ENCODE measurements around the gene GFM2.
"Not testable (repeated sequence)": the region's sequence is repeated elsewhere in the genome, so short reads cannot be mapped to it uniquely, and the experiment has no call there.

GFM2 gene

GRCh38 chr5:74763504-74763903, 3.4 kb downstream of the GFM2 start:
- no peak overlapping the region for H3K4me3 Mint-ChIP-seq
- H3K4me1 Mint-ChIP-seq (ENCODE audit: low read depth) = peaks cover 30% of the 10 kb centered on the region

GRCh38 chr5:74762599-74762998, 4.3 kb downstream of the GFM2 start:
- Mint-ChIP-seq H3K9me3 (no peaks in the 10 kb centered on the region), H3K36me3 (ENCODE audit: low read depth) (peaks cover 47% of the 10 kb centered on the region), H3K4me1 (ENCODE audit: low read depth) (peaks cover 22% of the 10 kb centered on the region), H3K4me3 (no peak overlapping the region), H3K27ac (no peak overlapping the region), H3K27me3 (no peaks in the 10 kb centered on the region)
- intact Hi-C loops (cut with micrococcal nuclease) = loop anchor here (10.0 kb wide), 1 partner anchor 582 kb away; no protein-coding TSS in a partner anchor

More at GRCh38 chr5:74763504-74763903, 3.4 kb downstream of the GFM2 start:
- Mint-ChIP-seq H3K9me3 (no peaks in the 10 kb centered on the region), H3K27me3 (no peaks in the 10 kb centered on the region), H3K36me3 (ENCODE audit: low read depth) (peaks cover 42% of the 10 kb centered on the region), H3K27ac (no peak overlapping the region)
- intact Hi-C loops (cut with micrococcal nuclease) = loop anchor here (10.0 kb wide), 1 partner anchor 581 kb away; no protein-coding TSS in a partner anchor

- H3K4me1 Mint-ChIP-seq (ENCODE audit: low read depth) = peaks cover 22% of the 10 kb centered on the region
- H3K4me3 Mint-ChIP-seq = no peak overlapping the region
- peaks cover 5% of the 10 kb centered on the region for H3K9me3 Mint-ChIP-seq
- intact Hi-C loops (cut with micrococcal nuclease) = loop anchor here (10.0 kb wide), 1 partner anchor 584 kb away; no protein-coding TSS in a partner anchor
- no peak overlapping the region for H3K27ac Mint-ChIP-seq
- no peaks in the 10 kb centered on the region for H3K27me3 Mint-ChIP-seq
- peaks cover 48% of the 10 kb centered on the region for H3K36me3 Mint-ChIP-seq (ENCODE audit: low read depth)
These were observed 5.7 kb downstream of the GFM2 start for GRCh38 chr5:74761241-74761640.

GRCh38 chr5:74748742-74749141, 18.2 kb downstream of the GFM2 start:
- not testable (repeated sequence) for H3K9me3 Mint-ChIP-seq; H3K27ac Mint-ChIP-seq; H3K27me3 Mint-ChIP-seq; H3K4me1 Mint-ChIP-seq (ENCODE audit: low read depth); H3K4me3 Mint-ChIP-seq
- H3K36me3 Mint-ChIP-seq (ENCODE audit: low read depth) = peaks cover 87% of the 10 kb centered on the region
- intact Hi-C loops (cut with micrococcal nuclease) = loop anchor here (10.0 kb wide), 1 partner anchor 54 kb away; no protein-coding TSS in a partner anchor

- no peak overlapping the region for H3K4me3 Mint-ChIP-seq
- intact Hi-C loops (cut with micrococcal nuclease) = no loop called here
- H3K27ac Mint-ChIP-seq = no peak overlapping the region
- peaks cover 64% of the 10 kb centered on the region for H3K36me3 Mint-ChIP-seq (ENCODE audit: low read depth)
- H3K27me3 Mint-ChIP-seq = no peaks in the 10 kb centered on the region
- H3K9me3 Mint-ChIP-seq = no peaks in the 10 kb centered on the region
- no peaks in the 10 kb centered on the region for H3K4me1 Mint-ChIP-seq (ENCODE audit: low read depth)
These were observed 28.5 kb downstream of the GFM2 start for GRCh38 chr5:74738406-74738805.

GRCh38 chr5:74736759-74737158, 30.2 kb downstream of the GFM2 start:
- no peaks in the 10 kb centered on the region for H3K9me3 Mint-ChIP-seq

GRCh38 chr5:74725331-74725730, 41.6 kb downstream of the GFM2 start:
- Mint-ChIP-seq H3K9me3 (no peaks in the 10 kb centered on the region), H3K4me1 (ENCODE audit: low read depth) (no peaks in the 10 kb centered on the region), H3K27me3 (no peaks in the 10 kb centered on the region), H3K27ac (no peak overlapping the region), H3K4me3 (no peak overlapping the region), H3K36me3 (ENCODE audit: low read depth) (peaks cover 83% of the 10 kb centered on the region)
- intact Hi-C loops (cut with micrococcal nuclease) = no loop called here

More at GRCh38 chr5:74736759-74737158, 30.2 kb downstream of the GFM2 start:
- no peak overlapping the region for H3K27ac Mint-ChIP-seq
- peaks cover 69% of the 10 kb centered on the region for H3K36me3 Mint-ChIP-seq (ENCODE audit: low read depth)
- no peak overlapping the region for H3K4me3 Mint-ChIP-seq
- no peaks in the 10 kb centered on the region for H3K4me1 Mint-ChIP-seq (ENCODE audit: low read depth)
- intact Hi-C loops (cut with micrococcal nuclease) = no loop called here
- no peaks in the 10 kb centered on the region for H3K27me3 Mint-ChIP-seq

- Mint-ChIP-seq H3K36me3 (ENCODE audit: low read depth) (peaks cover 76% of the 10 kb centered on the region), H3K9me3 (no peaks in the 10 kb centered on the region), H3K4me1 (ENCODE audit: low read depth) (no peaks in the 10 kb centered on the region), H3K27me3 (no peaks in the 10 kb centered on the region), H3K27ac (no peak overlapping the region), H3K4me3 (no peak overlapping the region)
- intact Hi-C loops (cut with micrococcal nuclease) = no loop called here
These were observed 44.6 kb downstream of the GFM2 start for GRCh38 chr5:74722271-74722670.

- intact Hi-C loops (cut with micrococcal nuclease) = no loop called here
- peaks cover 81% of the 10 kb centered on the region for H3K36me3 Mint-ChIP-seq (ENCODE audit: low read depth)
- H3K9me3 Mint-ChIP-seq = no peaks in the 10 kb centered on the region
- H3K4me3 Mint-ChIP-seq = no peak overlapping the region
- no peak overlapping the region for H3K27ac Mint-ChIP-seq
- no peaks in the 10 kb centered on the region for H3K4me1 Mint-ChIP-seq (ENCODE audit: low read depth)
- H3K27me3 Mint-ChIP-seq = no peaks in the 10 kb centered on the region
These were observed 49.3 kb downstream of the GFM2 start for GRCh38 chr5:74717596-74717995.

GRCh38 chr5:74693191-74693590, 73.7 kb downstream of the GFM2 start:
- peak overlapping the region; percentile 54 for H3K27ac Mint-ChIP-seq
- H3K4me3 Mint-ChIP-seq = no peak overlapping the region
- H3K27me3 Mint-ChIP-seq = no peaks in the 10 kb centered on the region
- peaks cover 18% of the 10 kb centered on the region for H3K4me1 Mint-ChIP-seq (ENCODE audit: low read depth)
- intact Hi-C loops (cut with micrococcal nuclease) = loop anchor here (10.0 kb wide), 1 partner anchor 52 kb away; no protein-coding TSS in a partner anchor
- H3K9me3 Mint-ChIP-seq = no peaks in the 10 kb centered on the region
- H3K36me3 Mint-ChIP-seq (ENCODE audit: low read depth) = peaks cover 80% of the 10 kb centered on the region

GRCh38 chr5:74686962-74687751, 79.8 kb downstream of the GFM2 start:
- Mint-ChIP-seq H3K9me3 (no peaks in the 10 kb centered on the region), H3K27me3 (peaks cover 10% of the 10 kb centered on the region), H3K4me3 (no peak overlapping the region), H3K4me1 (ENCODE audit: low read depth) (peaks cover 34% of the 10 kb centered on the region), H3K36me3 (ENCODE audit: low read depth) (peaks cover 39% of the 10 kb centered on the region), H3K27ac (no peak overlapping the region)
- intact Hi-C loops (cut with micrococcal nuclease) = loop anchor here (10.0 kb wide), 1 partner anchor 358 kb away; no protein-coding TSS in a partner anchor

- intact Hi-C loops (cut with micrococcal nuclease) = loop anchor here (2.0 to 10.0 kb wide), 2 partner anchors 81 to 359 kb away; partner anchors contain the start of genes GFM2 and NSA2
- Mint-ChIP-seq H3K36me3 (ENCODE audit: low read depth) (peaks cover 37% of the 10 kb centered on the region), H3K4me1 (ENCODE audit: low read depth) (peaks cover 34% of the 10 kb centered on the region), H3K27ac (peak overlapping the region; percentile 89), H3K27me3 (peaks cover 14% of the 10 kb centered on the region), H3K9me3 (no peaks in the 10 kb centered on the region), H3K4me3 (peak overlapping the region; percentile 83)
These were observed 80.8 kb downstream of the GFM2 start for GRCh38 chr5:74685979-74686631.

- Mint-ChIP-seq H3K4me3 (peak within 1 kb of the TSS; percentile 83), H3K4me1 (ENCODE audit: low read depth) (peaks cover 37% of the 10 kb centered on the region)
- intact Hi-C loops (cut with micrococcal nuclease) = loop anchor here (2.0 to 10.0 kb wide), 2 partner anchors 82 to 360 kb away; partner anchors contain the start of genes GFM2 and NSA2
These were observed 81.7 kb downstream of the GFM2 start, which contains the start of gene HEXB for GRCh38 chr5:74684900-74685851. Gene HEXB (plus strand): TSS chr5:74685233. CDS start chr5:74685261, 28 bp downstream.

More at GRCh38 chr5:74684900-74685851, 81.7 kb downstream of the GFM2 start, which contains the start of gene HEXB:
- Mint-ChIP-seq H3K36me3 (ENCODE audit: low read depth) (peaks cover 27% of the 10 kb centered on the region), H3K27me3 (peaks cover 16% of the 10 kb centered on the region), H3K27ac (peak within 1 kb of the TSS; percentile 89), H3K9me3 (no peaks in the 10 kb centered on the region)

Data from dendritic cell treated with granulocyte-macrophage colony-stimulating factor and Interleukin-4, amounts not matched to agents 40 ng/mL and 50 ng/mL, for 4 days (primary cell).